GM19397 (cell line): ENCODE measurements around the gene NUDT5.
A peak's percentile ranks its signal among the peaks of the same experiment; 100 is the strongest.

Experiments used
- ATAC-seq: cut with Tn5 transposase; IDR thresholded peaks from one replicate; pipeline ENCODE4 v1.9.1; 2021; ENCODE audit warnings: mild to moderate bottlenecking, moderate library complexity; ENCODE audit not compliant: unreplicated experiment

The NUDT5 gene

DNA sequence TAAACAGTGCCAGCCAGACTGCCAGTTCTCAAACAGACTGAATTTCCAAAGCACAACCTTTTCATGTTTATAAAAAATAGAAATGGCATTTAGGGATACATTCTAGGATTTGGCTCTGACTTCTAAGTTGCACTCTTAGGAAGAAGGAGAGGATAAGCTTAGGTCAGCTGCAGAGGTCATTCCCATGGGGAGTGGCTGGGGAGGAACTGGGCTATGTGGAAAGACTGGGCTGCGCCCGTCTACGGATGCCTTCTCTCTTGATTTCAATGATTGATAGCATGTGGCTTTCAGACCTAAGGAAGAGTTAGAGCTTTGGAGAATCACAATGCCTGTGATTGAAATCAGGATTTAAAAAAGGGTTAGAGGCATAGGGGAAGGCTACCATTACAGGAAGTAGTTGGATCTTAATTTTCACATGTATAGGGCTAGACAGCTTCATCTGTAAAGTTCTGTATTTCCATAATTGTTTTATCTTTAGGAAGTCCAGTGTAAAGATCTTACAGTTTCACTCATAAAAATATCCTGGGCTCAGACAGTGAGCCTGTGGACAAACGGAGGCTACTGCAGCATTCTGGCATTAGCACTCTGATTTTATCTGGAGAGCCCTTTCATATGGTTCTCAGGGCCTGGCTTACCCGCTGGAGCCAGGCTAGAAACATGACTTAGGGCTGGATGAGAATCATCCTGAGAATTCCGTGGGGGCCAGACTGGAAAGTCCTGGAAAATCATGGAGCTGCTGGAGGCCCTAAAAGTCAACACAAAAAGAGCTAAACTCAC lies 29.5 kb downstream of the NUDT5 start:
- no peak for ATAC-seq

DNA sequence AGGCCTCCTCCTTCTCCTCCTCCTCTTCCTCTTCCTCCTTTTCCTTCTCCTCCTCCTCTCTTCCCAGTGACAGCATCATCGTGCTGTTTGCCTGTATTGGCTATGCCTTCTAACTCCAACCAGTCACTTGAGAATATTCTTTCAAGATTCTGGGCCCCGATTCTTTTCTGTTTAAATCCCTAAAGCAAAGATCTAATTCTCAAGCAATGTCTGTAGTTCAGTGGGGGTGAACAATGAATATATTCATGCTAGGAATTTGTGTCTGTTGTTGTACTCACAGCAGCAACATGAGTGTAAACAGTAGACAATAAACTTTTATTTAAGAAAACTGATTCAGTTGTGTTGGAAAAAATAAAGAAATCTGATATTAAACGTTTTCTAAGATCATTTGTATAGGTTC lies 30.7 kb downstream of the NUDT5 start:
- ATAC-seq, result no peak

DNA sequence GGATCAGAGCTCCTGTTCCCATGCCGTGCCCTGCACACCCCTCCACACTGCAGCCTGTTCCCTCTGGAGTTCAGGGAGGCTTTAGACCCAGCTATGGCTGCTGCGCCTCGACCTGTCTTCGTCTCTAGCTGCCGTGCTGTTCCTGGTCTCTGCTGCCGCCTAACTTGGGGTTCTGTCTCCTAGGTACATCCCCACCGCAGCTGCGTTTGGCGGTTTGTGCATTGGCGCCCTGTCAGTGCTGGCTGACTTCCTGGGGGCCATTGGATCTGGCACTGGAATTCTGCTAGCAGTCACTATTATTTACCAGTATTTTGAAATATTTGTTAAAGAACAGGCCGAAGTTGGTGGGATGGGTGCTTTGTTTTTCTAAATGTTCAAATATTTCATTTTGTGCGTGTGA lies 31.6 kb downstream of the NUDT5 start:
- no peak for ATAC-seq

DNA sequence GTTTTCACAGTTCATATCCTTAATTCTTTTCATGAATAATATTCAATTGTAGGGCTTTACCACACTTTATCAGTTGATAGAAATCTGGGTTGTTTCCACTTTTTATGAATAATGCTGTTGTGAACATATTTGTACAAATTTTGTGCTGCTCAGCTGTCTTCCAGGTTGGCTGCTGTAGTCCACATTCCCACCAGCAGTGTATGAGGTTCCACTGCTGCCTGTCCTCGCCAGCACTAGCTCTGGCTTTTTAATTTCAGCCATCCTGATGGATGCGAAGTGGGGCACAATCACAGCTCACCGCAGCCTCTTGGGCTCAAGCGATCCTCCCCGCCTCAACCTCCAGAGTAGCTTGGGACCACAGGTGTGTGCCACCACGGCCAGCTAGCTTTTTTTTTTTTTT lies 32.8 kb downstream of the NUDT5 start:
- ATAC-seq, result no peak

DNA sequence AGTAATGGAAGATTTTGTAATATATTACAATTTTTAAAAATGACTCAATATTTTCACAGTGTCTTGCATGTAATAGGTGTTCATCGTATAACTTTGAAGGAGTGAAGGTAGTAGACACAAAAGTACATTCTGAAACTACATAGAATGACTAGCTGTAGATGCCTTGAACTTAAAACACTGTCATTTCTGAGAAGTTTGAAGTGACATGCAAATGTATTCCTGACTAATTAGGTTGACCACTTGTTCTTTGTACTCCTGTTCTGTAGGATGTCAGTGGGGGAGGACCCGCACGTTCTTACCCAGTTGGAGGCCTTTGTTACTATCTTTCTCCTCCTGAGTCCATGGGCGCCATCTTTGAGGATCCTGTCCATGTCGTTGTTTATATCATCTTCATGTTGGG lies 35.0 kb downstream of the NUDT5 start:
- no peak for ATAC-seq

DNA sequence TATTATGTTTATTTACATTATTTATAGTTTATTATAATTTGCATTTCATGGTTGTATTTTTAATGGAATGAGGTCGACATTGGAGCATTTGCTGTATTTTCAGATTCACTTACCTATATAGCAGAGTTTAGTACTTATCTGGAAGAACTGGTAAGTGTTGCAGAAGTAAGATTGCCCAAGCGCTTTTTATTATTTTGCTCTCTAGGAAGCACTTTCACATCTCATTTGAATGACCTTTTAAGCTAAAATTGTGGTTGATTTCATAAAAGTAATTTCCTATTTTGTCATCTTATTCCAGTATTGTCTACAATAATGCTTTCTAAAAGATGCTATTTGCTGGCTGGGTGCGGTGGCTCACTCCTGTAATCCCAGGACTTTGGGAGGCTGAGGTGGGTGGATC lies 37.6 kb downstream of the NUDT5 start:
- ATAC-seq, result no peak

DNA sequence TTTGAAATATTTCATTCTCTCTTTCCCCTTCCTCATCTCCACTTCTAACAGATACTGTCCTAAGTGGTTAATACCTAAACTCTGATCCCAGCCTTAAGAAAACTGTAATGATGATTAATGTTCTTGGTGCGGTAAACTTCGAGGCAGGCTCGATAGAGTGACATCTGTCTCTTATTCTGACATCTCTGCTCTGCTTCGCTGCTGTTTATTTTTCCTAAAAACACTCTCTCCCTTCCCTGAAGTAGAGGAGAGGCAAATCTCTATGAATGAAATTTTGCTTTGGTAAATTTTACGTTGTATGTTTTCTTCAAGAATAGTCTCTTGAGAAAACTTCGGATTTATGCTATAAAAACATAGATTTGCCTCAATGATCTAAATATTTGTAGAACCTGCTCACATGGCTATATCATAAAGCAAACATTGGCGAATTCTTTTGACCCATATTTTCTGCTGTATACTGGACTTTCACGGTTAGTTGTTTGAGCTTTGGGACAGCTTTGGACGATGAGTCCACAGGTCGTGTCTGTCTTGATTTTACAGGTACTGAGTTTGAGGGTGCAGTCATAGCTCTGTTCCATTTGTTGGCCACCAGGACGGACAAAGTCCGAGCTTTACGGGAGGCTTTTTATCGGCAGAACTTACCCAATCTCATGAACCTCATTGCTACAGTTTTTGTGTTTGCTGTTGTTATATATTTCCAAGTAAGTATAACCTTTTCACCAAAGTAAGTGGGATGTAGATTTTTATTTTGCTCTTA lies 39.1 kb downstream of the NUDT5 start:
- ATAC-seq, result no peak

DNA sequence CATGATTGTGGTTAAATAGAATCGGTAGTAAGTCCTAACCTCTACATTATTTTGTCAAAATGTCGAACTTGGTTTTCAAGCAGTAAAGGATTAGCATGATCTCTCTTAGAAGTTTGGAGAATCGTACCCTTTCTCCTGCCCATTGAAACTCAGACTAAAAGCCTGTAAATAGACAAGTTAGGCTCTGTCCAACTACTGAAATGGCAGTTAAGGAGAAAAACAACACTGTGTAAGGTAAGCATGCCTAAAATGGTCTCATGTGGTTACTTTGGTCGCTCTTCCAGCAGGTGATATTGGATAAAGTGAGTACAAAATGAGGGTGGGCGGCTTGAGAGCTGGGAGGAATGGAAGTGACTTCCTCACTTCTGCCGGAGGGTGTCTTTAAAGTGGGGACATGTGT lies 41.2 kb downstream of the NUDT5 start:
- no peak for ATAC-seq

DNA sequence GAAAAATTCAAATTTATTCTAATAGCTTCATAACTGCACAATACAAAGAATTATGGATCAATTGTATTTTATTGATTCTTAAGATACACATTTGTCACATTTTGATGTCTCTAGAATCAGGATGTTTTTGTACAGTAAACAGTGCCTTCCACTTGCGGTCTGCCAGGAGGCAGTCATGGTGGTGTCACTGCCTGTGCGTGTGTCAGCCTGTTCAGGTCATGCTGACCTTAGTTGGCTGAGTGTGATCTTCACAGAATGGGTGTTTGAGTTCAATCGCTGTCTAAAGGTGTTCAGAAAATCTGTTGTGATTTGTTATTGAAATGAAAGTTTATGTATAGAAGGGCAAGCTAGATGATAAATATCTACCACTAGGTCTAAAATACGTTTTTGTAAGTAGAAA lies 45.5 kb downstream of the NUDT5 start:
- ATAC-seq, result no peak

DNA sequence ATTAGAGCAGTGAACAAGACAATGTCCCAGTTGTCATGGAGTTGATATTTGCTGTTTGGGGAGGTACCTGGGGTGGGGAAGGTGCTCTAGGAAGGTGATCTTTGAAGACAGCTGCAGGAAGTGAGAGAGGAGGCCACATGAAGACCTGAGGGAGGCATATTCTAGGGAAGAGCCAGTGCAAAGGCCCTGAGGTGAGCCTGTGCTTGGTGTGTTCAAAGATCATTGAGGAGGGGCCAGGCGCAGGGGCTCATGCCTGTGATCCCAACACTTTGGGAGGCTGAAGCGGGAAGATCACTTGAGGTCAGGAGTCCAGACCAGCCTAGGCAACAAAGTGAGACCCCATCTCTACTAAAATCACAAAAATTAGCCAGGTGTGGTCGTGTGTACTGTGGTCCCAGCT lies 51.2 kb downstream of the NUDT5 start:
- ATAC-seq, result no peak

DNA sequence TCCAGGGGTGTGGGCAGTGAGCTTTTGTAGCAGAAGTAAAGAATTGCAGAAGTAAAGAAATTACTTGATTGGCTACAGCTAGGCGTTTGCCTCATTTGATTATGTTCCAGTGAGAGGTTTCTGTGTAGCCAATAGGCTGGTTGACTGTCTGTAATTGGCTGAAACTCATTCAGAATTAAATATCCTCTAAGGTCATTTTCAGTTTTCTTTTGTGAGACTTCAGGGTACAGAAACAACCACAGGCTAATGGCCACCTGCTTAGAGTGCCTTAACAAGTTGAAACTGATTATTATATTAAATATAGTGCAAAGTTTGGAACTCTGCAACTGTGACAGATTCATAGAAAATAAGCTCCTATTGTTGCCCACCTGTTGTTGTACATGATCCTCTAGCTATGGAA lies 55.7 kb downstream of the NUDT5 start:
- ATAC-seq, result no peak

DNA sequence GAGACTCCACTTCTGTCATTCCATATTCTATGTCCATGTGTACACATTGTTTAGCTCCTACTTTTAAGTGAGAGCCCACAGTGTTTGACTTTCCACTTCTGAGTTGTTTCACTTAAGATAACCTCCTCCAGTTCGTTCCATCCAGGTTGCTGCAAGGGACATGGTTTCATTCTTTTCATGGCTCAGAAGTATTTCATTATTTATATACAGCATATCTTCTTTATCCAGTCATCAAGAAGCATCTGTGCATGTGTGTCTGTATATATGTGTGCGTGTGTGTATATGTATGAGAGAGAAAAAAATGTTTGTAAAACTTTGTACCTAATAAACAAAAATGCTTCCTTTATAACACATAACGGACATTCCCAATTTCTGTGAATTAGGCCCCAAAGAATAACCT lies 60.1 kb downstream of the NUDT5 start:
- no peak for ATAC-seq

DNA sequence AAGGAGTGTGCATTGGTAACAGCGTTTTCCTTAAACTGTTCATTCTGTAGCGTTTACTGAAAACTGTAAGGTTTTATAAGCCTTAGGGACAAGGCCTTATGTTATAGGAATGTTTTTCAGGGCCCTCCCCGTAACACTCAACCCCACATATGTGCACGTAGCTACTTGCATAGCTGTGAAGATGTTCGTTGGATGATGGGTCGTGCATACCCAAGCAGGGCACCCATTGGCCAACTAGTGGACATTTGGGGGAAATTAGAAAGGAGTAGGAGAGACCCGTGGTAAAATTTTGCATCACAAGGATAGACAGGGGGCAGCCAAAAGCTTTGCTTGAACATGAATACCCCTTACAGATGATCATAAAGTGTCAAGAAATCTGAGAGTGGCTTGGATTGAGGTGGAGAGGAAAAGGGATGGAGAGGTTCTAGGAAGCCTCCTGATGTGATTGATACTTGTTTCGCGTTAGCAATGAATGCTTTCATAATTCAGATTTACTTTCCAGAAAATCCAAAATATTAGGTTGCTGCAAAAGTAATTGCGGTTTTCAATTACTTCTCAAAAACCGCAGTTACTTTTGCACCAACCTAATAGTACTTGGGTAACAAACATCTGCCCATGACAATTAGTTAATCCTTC lies 65.3 kb downstream of the NUDT5 start:
- no peak for ATAC-seq

DNA sequence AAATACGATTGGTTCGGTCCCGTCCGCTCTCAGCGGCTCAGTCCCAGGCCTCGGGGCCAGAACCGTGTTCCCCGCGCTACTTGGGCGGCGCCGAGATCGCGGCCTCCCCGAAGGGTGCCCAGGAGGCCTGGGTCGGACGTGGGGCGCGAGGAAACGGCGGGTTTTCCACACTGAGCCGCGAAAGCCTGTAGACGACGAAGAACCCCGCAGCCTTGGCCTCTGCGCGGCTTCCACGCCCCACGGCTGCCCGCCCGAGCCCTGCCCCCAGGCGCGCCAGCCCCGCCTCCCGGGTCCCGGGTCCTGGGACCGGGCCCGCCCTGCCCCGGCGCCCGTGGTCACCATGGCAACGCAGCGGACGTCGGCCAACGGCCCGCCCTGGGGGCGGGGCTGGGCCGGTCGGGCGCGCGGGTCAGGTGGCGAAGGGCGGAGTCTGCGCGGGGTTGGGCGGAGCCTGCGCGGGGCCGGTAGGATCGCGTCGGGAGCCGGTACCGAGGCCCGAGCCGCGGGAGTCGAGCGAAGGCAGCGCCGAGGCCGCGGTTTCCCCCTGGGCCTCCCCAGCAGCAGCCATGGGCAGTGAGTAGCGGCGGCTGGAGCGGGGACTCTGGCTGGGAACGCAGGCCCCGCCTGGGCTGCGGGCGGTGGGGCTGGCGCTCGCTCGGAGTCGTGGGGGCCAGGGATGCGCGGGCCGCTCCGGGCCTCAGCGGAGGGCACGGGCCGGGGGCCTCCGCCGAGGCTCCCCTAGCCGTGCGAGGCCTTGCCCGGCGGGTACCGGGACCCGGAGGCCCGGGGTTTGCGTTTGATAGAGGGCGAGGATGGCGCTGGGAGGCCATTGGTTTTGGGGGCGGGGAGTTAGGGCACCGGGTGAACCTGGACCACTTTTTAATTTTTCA lies 66.2 kb downstream of the NUDT5 start, which contains the start of gene SEC61A2:
Gene SEC61A2, plus strand, starts transcription at position 456 of the 890 bp plus-strand sequence. Its CDS starts 111 bp downstream, at position 567.
- ATAC-seq, result peak; percentile 96

DNA sequence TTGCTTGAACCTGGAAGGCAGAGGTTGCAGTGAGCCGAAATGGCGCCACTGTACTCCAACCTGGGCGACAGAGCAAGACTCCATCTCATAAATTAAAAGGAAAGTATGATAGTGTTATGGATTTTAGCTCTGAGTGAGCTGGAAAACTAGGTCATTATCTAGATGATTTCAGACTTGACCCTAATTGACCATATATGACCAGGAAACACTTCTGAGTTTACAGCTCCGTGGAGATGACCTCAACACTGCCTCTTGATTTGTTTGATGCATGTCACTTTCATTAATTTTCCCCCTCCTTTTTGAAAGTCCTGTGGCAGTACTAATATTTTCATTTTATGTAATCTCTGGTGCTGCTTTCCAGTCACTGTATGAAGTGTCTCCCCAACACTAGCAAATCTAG lies 74.0 kb downstream of the NUDT5 start:
- ATAC-seq, result no peak
